IPS-18c (cell line): ENCODE data around the gene NDUFAF2.
"Not testable (repeated sequence)": the region's sequence is repeated elsewhere in the genome, so short reads cannot be mapped to it uniquely, and the experiment has no call there.

Experiments
- H3K4me3 ChIP-seq: 2 replicates; pipeline ENCODE4 v1.7.0; 2013; ENCODE audit warnings: low read depth, mild to moderate bottlenecking, low read length, moderate library complexity; ENCODE audit not compliant: insufficient read depth
- H3K9me3 ChIP-seq: one replicate; pipeline ENCODE4 v1.6.1; 2013; ENCODE audit warnings: mild to moderate bottlenecking, low read length, moderate library complexity; ENCODE audit not compliant: control insufficient read depth, insufficient read depth

The NDUFAF2 gene

GRCh38 chr5:60978968-60979367, 34.0 kb downstream of the NDUFAF2 start:
- Histone ChIP-seq H3K9me3 (peaks cover 2% of the 10 kb centered on the region), H3K4me3 (no peak overlapping the region)

- Histone ChIP-seq H3K9me3 (peaks cover 2% of the 10 kb centered on the region), H3K4me3 (no peak overlapping the region)
Observed at GRCh38 chr5:60980511-60980910, 35.5 kb downstream of the NDUFAF2 start.

- H3K9me3 ChIP-seq, H3K4me3 ChIP-seq: not testable (repeated sequence)
Observed at GRCh38 chr5:60982127-60982526, 37.1 kb downstream of the NDUFAF2 start.

- Histone ChIP-seq H3K9me3 (peaks cover 3% of the 10 kb centered on the region), H3K4me3 (no peak overlapping the region)
Observed at GRCh38 chr5:60989790-60990189, 44.8 kb downstream of the NDUFAF2 start.

GRCh38 chr5:60992871-60993270, 47.9 kb downstream of the NDUFAF2 start:
- Histone ChIP-seq H3K4me3 (no peak overlapping the region), H3K9me3 (peaks cover 3% of the 10 kb centered on the region)

GRCh38 chr5:60993425-60993824, 48.4 kb downstream of the NDUFAF2 start:
- no peak overlapping the region for H3K4me3 ChIP-seq
- peaks cover 3% of the 10 kb centered on the region for H3K9me3 ChIP-seq

- no peak overlapping the region for H3K4me3 ChIP-seq
- peaks cover 3% of the 10 kb centered on the region for H3K9me3 ChIP-seq
Observed at GRCh38 chr5:60993875-60994571, 49.0 kb downstream of the NDUFAF2 start.

GRCh38 chr5:60996368-60996767, 51.4 kb downstream of the NDUFAF2 start:
- no peak overlapping the region for H3K4me3 ChIP-seq
- peaks cover 3% of the 10 kb centered on the region for H3K9me3 ChIP-seq

- Histone ChIP-seq H3K9me3 (peaks cover 3% of the 10 kb centered on the region), H3K4me3 (no peak overlapping the region)
Observed at GRCh38 chr5:60997721-60998120, 52.7 kb downstream of the NDUFAF2 start.

- no peak overlapping the region for H3K4me3 ChIP-seq
- no peaks in the 10 kb centered on the region for H3K9me3 ChIP-seq
Observed at GRCh38 chr5:61000887-61001286, 55.9 kb downstream of the NDUFAF2 start.

GRCh38 chr5:61001647-61002046, 56.6 kb downstream of the NDUFAF2 start:
- no peaks in the 10 kb centered on the region for H3K9me3 ChIP-seq
- no peak overlapping the region for H3K4me3 ChIP-seq

- H3K9me3 ChIP-seq = no peaks in the 10 kb centered on the region
- H3K4me3 ChIP-seq = no peak overlapping the region
Observed at GRCh38 chr5:61002611-61003355, 57.8 kb downstream of the NDUFAF2 start.

- H3K9me3 ChIP-seq = no peaks in the 10 kb centered on the region
- H3K4me3 ChIP-seq = no peak overlapping the region
Observed at GRCh38 chr5:61004448-61004847, 59.4 kb downstream of the NDUFAF2 start.

GRCh38 chr5:61009907-61010306, 64.9 kb downstream of the NDUFAF2 start:
- Histone ChIP-seq H3K9me3 (no peaks in the 10 kb centered on the region), H3K4me3 (no peak overlapping the region)

GRCh38 chr5:61010467-61011454, 65.8 kb downstream of the NDUFAF2 start:
- Histone ChIP-seq H3K4me3 (no peak overlapping the region), H3K9me3 (no peaks in the 10 kb centered on the region)

- Histone ChIP-seq H3K4me3 (no peak overlapping the region), H3K9me3 (no peaks in the 10 kb centered on the region)
Observed at GRCh38 chr5:61018062-61018461, 73.1 kb downstream of the NDUFAF2 start.

- Histone ChIP-seq H3K4me3 (no peak overlapping the region), H3K9me3 (no peaks in the 10 kb centered on the region)
Observed at GRCh38 chr5:61019642-61020041, 74.6 kb downstream of the NDUFAF2 start.
